SK-N-SH (cell line): ENCODE results near the gene MADD. TPM values are rescaled to one million over a fixed set of nuclear protein-coding genes. Genes with fewer than 3 reads are reported as not detected.

Source experiments
- CTCF ChIA-PET: fragments of 300-600, 350-600 bp; formaldehyde crosslinking; extraction: SDS; loops from one replicate; lab custom pipeline; 2021; lab: Yijun Ruan, JAX
- POLR2A ChIA-PET: fragments of 350-600 bp; sonication (Branson Sonifier 250); formaldehyde crosslinking; extraction: SDS; loops from one replicate; lab custom pipeline; 2020; ENCODE audit warnings: antibody characterized with exemption, inconsistent platforms; lab: Yijun Ruan, JAX
- DNase-seq: peaks from one replicate; pipeline ENCODE4 v3.0.0; 2012
- H2AFZ ChIP-seq: fragments of 200-600 bp; sonication (generic); 2 replicates; pipeline ENCODE4 v1.8.1; 2016; ENCODE audit warnings: antibody characterized with exemption, mild to moderate bottlenecking, low read depth
- H3F3A ChIP-seq: fragments of 200-600 bp; sonication (generic); replicated peaks from 2 replicates; pipeline ENCODE3; 2016; ENCODE audit warnings: antibody characterized with exemption, mild to moderate bottlenecking; ENCODE audit not compliant: insufficient read depth
- H3K27ac ChIP-seq, 2 experiments: fragments of 200-500 bp in 1 of 2; fragments of 200-600 bp in 1 of 2; sonication (Bioruptor generic) in 1 of 2; sonication (generic), shearing (Covaris generic) in 1 of 2; 2 replicates each; pipeline versions ENCODE4 v1.5.1 to v1.6.1; 2014 to 2016; ENCODE audit warnings: low read depth in 2 of 2, inconsistent platforms in 1 of 2, low read length in 1 of 2, mild to moderate bottlenecking in 1 of 2, mixed read lengths in 1 of 2
- H3K27me3 ChIP-seq: fragments of 200-600 bp; sonication (generic), shearing (Covaris generic); 2 replicates; pipeline ENCODE4 v1.6.1; 2016; ENCODE audit warnings: mixed run types; ENCODE audit not compliant: insufficient read depth
- H3K36me3 ChIP-seq, 2 experiments: fragments of 200-500 bp in 1 of 2; fragments of 200-600 bp in 1 of 2; sonication (Bioruptor generic) in 1 of 2; sonication (generic) in 1 of 2; replicated peaks in 1 of 2; 2 replicates each; pipeline versions ENCODE3 to v1.5.1; 2014 to 2016; ENCODE audit warnings: low read length in 1 of 2, mild to moderate bottlenecking in 1 of 2; ENCODE audit not compliant: insufficient read depth in 2 of 2, control insufficient read depth in 1 of 2
- H3K4me1 ChIP-seq, 2 experiments: fragments of 200-500 bp in 1 of 2; fragments of 200-600 bp in 1 of 2; sonication (Bioruptor generic) in 1 of 2; sonication (generic), shearing (Covaris generic) in 1 of 2; 2 replicates each; pipeline versions ENCODE4 v1.5.1 to v1.6.1; 2014 to 2016; ENCODE audit warnings: low read depth in 1 of 2, low read length in 1 of 2, mixed run types in 1 of 2; ENCODE audit not compliant: insufficient read depth in 2 of 2, control insufficient read depth in 1 of 2
- H3K4me2 ChIP-seq: fragments of 200-600 bp; sonication (generic), shearing (Covaris generic); 2 replicates; pipeline ENCODE4 v1.6.1; 2017; ENCODE audit warnings: mixed run types
- H3K4me3 ChIP-seq, 2 experiments: fragments of 200-500 bp in 1 of 2; fragments of 200-600 bp in 1 of 2; sonication (Bioruptor generic) in 1 of 2; sonication (generic), shearing (Covaris generic) in 1 of 2; 2 replicates each; pipeline versions ENCODE4 v1.5.1 to v1.8.1; 2014 to 2016; ENCODE audit warnings: low read depth in 2 of 2, inconsistent platforms in 1 of 2, low read length in 1 of 2, mild to moderate bottlenecking in 1 of 2, mixed read lengths in 1 of 2, moderate library complexity in 1 of 2
- H3K79me2 ChIP-seq: fragments of 200-600 bp; sonication (generic); 2 replicates; pipeline ENCODE4 v1.8.1; 2017; ENCODE audit warnings: mild to moderate bottlenecking; ENCODE audit not compliant: insufficient read depth
- H3K9ac ChIP-seq: fragments of 200-600 bp; sonication (generic); 2 replicates; pipeline ENCODE4 v1.6.1; 2017; ENCODE audit warnings: mixed run types
- H3K9me2 ChIP-seq: fragments of 200-600 bp; sonication (generic); 2 replicates; pipeline ENCODE4 v1.6.1; 2017; ENCODE audit warnings: mixed run types
- H3K9me3 ChIP-seq: fragments of 200-600 bp; sonication (generic); 2 replicates; pipeline ENCODE4 v1.6.1; 2017; ENCODE audit warnings: mixed run types, mild to moderate bottlenecking, moderate library complexity
- H4K20me1 ChIP-seq: fragments of 200-600 bp; sonication (generic); 2 replicates; pipeline ENCODE4 v1.6.1; 2017; ENCODE audit warnings: mild to moderate bottlenecking, mixed run types; ENCODE audit not compliant: insufficient read depth
- CTCF ChIP-seq: fragments of 200-600 bp; sonication (generic); IDR thresholded peaks from 2 replicates; pipeline ENCODE4 v1.6.1; 2017; ENCODE audit warnings: antibody characterized with exemption, mild to moderate bottlenecking, moderate library complexity
- ELF1 ChIP-seq: IDR thresholded peaks from 2 replicates; pipeline ENCODE4 v1.4.0; 2012
- EP300 ChIP-seq, 2 experiments: IDR thresholded peaks; 2 replicates each; pipeline versions ENCODE4 v1.4.0 to v1.6.1; 2012; ENCODE audit warnings: borderline replicate concordance in 1 of 2, low read depth in 1 of 2, low read length in 1 of 2
- EZH2phosphoT487 ChIP-seq: fragments of 200-600 bp; sonication (generic); IDR thresholded peaks from 2 replicates; pipeline ENCODE4 v1.6.1; 2017; ENCODE audit warnings: low read depth, mixed run types, mild to moderate bottlenecking, antibody characterized with exemption, moderate library complexity, borderline replicate concordance
- FOSL2 ChIP-seq: IDR thresholded peaks from 2 replicates; pipeline ENCODE4 v1.4.0; 2012; ENCODE audit warnings: low read depth, mild to moderate bottlenecking, moderate library complexity, borderline replicate concordance
- GABPA ChIP-seq: IDR thresholded peaks from 2 replicates; pipeline ENCODE4 v1.4.0; 2012; ENCODE audit warnings: low read depth, mild to moderate bottlenecking
- GATA2 ChIP-seq: sonication (generic); formaldehyde crosslinking; IDR thresholded peaks from 2 replicates; pipeline ENCODE4 v1.5.0; 2020; ENCODE audit warnings: mild to moderate bottlenecking, missing genetic modification reagents
- JUND ChIP-seq: IDR thresholded peaks from 2 replicates; pipeline ENCODE4 v1.4.0; 2012
- MEF2A ChIP-seq: IDR thresholded peaks from 2 replicates; pipeline ENCODE4 v1.4.0; 2012; ENCODE audit warnings: low read depth, borderline replicate concordance
- MXI1 ChIP-seq: IDR thresholded peaks from 2 replicates; pipeline ENCODE4 v1.6.1; 2012; ENCODE audit warnings: mild to moderate bottlenecking, low read depth, low read length, improper control_type of control experiment
- NRF1 ChIP-seq: IDR thresholded peaks from 2 replicates; pipeline ENCODE4 v1.6.1; 2012; ENCODE audit warnings: low read depth, mild to moderate bottlenecking, low read length
- PBX3 ChIP-seq: IDR thresholded peaks from 2 replicates; pipeline ENCODE4; 2012
- POLR2AphosphoS5 ChIP-seq: IDR thresholded peaks from 2 replicates; pipeline ENCODE4 v1.6.1; 2012; ENCODE audit warnings: low read depth, low read length
- RCOR1 ChIP-seq: fragments of 150-350 bp; IDR thresholded peaks from 2 replicates; pipeline ENCODE4 v1.6.1; 2017; ENCODE audit warnings: antibody characterized with exemption, low read length
- REST ChIP-seq: IDR thresholded peaks from 2 replicates; pipeline ENCODE4 v1.6.1; 2012; ENCODE audit warnings: mild to moderate bottlenecking, low read depth, low read length, moderate library complexity
- RFX5 ChIP-seq: IDR thresholded peaks from 2 replicates; pipeline ENCODE4 v1.6.1; 2012; ENCODE audit warnings: mild to moderate bottlenecking, improper control_type of control experiment, low read length
- RXRA ChIP-seq: IDR thresholded peaks from 2 replicates; pipeline ENCODE4 v1.4.0; 2012; ENCODE audit warnings: low read depth, mild to moderate bottlenecking, borderline replicate concordance
- SMC3 ChIP-seq: IDR thresholded peaks from 2 replicates; pipeline ENCODE4 v1.6.1; 2012; ENCODE audit warnings: low read depth, low read length, improper control_type of control experiment
- TAF1 ChIP-seq: IDR thresholded peaks from 2 replicates; pipeline ENCODE4 v1.6.1; 2012; ENCODE audit warnings: low read depth, mild to moderate bottlenecking, low read length, moderate library complexity, borderline replicate concordance
- TCF12 ChIP-seq: IDR thresholded peaks from 2 replicates; pipeline ENCODE4 v1.4.0; 2012
- TEAD4 ChIP-seq: IDR thresholded peaks from 2 replicates; pipeline ENCODE4 v1.4.0; 2012; ENCODE audit warnings: mild to moderate bottlenecking, borderline replicate concordance; ENCODE audit not compliant: insufficient read depth
- USF1 ChIP-seq: IDR thresholded peaks from 2 replicates; pipeline ENCODE4 v1.4.0; 2012; ENCODE audit warnings: low read depth, borderline replicate concordance
- YY1 ChIP-seq: IDR thresholded peaks from 2 replicates; pipeline ENCODE4 v1.4.0; 2012; ENCODE audit warnings: low read depth, mild to moderate bottlenecking
- ZBTB33 ChIP-seq: IDR thresholded peaks from 2 replicates; pipeline ENCODE4 v1.4.0; 2012; ENCODE audit warnings: low read depth, borderline replicate concordance
- WGBS: methylation state at CpG from one replicate; pipeline ENCODE4 v1.1.6; 2017; ENCODE audit warnings: low lambda C conversion rate; 5-methylcytosine and 5-hydroxymethylcytosine counted together
- polyA plus RNA-seq, 3 experiments: library from polyadenylated mRNA; depleted of rRNA; stranded (reverse); fragments of >200 nt; gene quantifications; 2 replicates each; pipeline ENCODE4 v1.2.3, GENCODE V29; 2012

MADD gene
- polyA plus RNA-seq, 1 of the 3 experiments (the other 2 are of a cell fraction): 16.4 TPM

- CTCF ChIA-PET: interaction anchor here (1.1 to 2.4 kb wide), 5 partner anchors 10 to 91 kb away, joined by 4 to 26 read pairs (median 8); partner anchors contain the start of gene MYBPC3
- TF ChIP-seq MXI1 (peak; percentile 19; the same call in 1 of the 2 replicates), TCF12 (0 out of 2 replicates have a peak, but pooled peaks have one; percentile 16), GATA2 (CRISPR knock-in tag) (no peak), MEF2A (no peak), USF1 (no peak), YY1 (no peak), RCOR1 (0 out of 2 replicates have a peak, but pooled peaks have one; percentile 2), PBX3 (no peak), REST (no peak; the same call in 1 of the 2 replicates), JUND (no peak), TAF1 (peak; percentile 52; the same call in 1 of the 2 replicates), ELF1 (peak; percentile 65), GABPA (peak; percentile 60), SMC3 (no peak), RXRA (no peak), TEAD4 (no peak), NRF1 (no peak), POLR2AphosphoS5 (no peak), CTCF (no peak), EP300 (IDR thresholded peaks at IDR 0.05; ENCODE audit: borderline replicate concordance in 1 of 2, low read depth in 1 of 2, low read length in 1 of 2) (no peak; a peak in 1 of 4 replicates), ZBTB33 (no peak), EZH2phosphoT487 (no peak), FOSL2 (no peak), RFX5 (no peak)
Measured at GRCh38 chr11:47269002-47269828, 718 bp upstream of the MADD start.

More at GRCh38 chr11:47269002-47269828, 718 bp upstream of the MADD start:
- Histone ChIP-seq H3K9me2 (no peaks in the 10 kb centered on the region), H2AFZ (peak overlapping the region; percentile 96), H3K9me3 (no peaks in the 10 kb centered on the region), H3K36me3 (peaks cover 0 to 6% of the 10 kb centered on the region in 2 experiments), H3K79me2 (peaks cover 37% of the 10 kb centered on the region), H3F3A (peaks cover 23% of the 10 kb centered on the region), H3K27me3 (no peaks in the 10 kb centered on the region), H3K9ac (peak overlapping the region; percentile 78), H3K4me1 (peaks cover 34 to 47% of the 10 kb centered on the region in 2 experiments), H3K4me2 (peak overlapping the region; percentile 89), H4K20me1 (peaks cover 35% of the 10 kb centered on the region), H3K27ac (peak overlapping the region; percentile 85 to 96), H3K4me3 (peak overlapping the region; percentile 64 to 73)
- 8% methylated on average over 26 of the region's 52 CpGs for WGBS
- DNase-seq: peak; percentile 98
- POLR2A ChIA-PET: no interaction called here
